Stimulated activated naive CD8-positive, alpha-beta T cell treated with anti-CD3 and anti-CD28 coated beads, Interleukin-15, Interleukin-2, amounts not matched to agents 100 ng/mL and 50 ng/mL, for 24 hours (primary cell): ENCODE data around the gene DPY19L1.
A peak's percentile ranks its signal among the peaks of the same experiment; 100 is the strongest.
"Not testable (repeated sequence)": the region's sequence is repeated elsewhere in the genome, so short reads cannot be mapped to it uniquely, and the experiment has no call there.

Experiments
- H3K27ac Mint-ChIP-seq: one replicate; pipeline ENCODE4 v1.8.0; 2021; ENCODE audit warnings: mild to moderate bottlenecking, mixed read lengths
- H3K27me3 Mint-ChIP-seq: one replicate; pipeline ENCODE4 v1.8.0; 2021; ENCODE audit warnings: mixed read lengths
- H3K36me3 Mint-ChIP-seq: one replicate; pipeline ENCODE4 v1.8.0; 2021; ENCODE audit warnings: low read depth, mixed read lengths
- H3K4me1 Mint-ChIP-seq: one replicate; pipeline ENCODE4 v1.8.0; 2021; ENCODE audit warnings: low read depth, mixed read lengths
- H3K4me3 Mint-ChIP-seq: one replicate; pipeline ENCODE4 v1.8.0; 2021; ENCODE audit warnings: mild to moderate bottlenecking, mixed read lengths
- H3K9me3 Mint-ChIP-seq: one replicate; pipeline ENCODE4 v1.8.0; 2021; ENCODE audit warnings: mixed read lengths

DPY19L1 gene

DNA sequence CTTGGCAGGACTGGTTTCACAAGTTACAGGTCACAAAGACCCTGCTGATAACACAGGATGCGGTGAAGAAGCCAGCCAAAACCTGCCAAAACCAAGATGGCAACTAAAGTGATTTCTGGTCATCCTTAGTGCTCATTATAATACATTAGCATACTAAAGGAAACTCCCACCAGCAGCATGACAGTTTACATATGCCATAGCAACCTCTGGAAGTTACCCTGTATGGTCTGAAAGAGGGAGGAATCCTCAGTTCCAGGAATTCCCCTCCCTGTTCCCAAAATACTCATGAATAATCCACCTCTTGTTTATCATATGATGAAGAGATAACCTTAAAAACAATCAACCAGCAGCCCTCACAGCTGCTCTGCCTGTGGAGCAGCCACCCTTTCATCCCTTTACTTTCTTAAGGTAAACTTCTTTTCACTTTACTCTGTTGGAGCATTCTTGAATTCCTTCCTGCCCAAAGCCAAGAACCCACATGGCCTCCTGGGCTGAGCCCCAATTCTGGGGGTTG, 21.9 kb downstream of the DPY19L1 start:
- Mint-ChIP-seq H3K27me3 (no peaks in the 10 kb centered on the region), H3K4me1 (no peaks in the 10 kb centered on the region), H3K36me3 (peaks cover 31% of the 10 kb centered on the region), H3K27ac (no peak overlapping the region), H3K9me3 (no peaks in the 10 kb centered on the region), H3K4me3 (no peak overlapping the region)

DNA sequence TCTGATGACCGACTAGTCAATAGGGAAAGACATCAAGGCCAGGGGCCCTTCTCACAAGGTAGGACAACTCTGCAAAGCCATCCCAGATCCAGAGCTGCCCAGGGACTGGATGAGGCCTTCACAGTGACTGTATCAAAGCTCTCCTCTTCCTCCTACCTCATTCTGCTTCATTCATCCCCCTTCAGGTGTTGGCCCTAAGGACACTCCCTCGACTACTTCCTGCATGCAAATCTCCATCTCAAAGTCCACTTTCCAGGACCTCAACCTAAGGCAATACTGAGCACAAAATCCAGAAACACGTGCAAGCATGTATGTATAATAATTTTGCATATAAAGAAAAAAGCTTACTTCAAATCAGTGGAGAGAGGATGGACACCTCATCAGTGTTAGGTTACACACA, 25.1 kb downstream of the DPY19L1 start:
- H3K36me3 Mint-ChIP-seq = peaks cover 31% of the 10 kb centered on the region
- no peaks in the 10 kb centered on the region for H3K4me1 Mint-ChIP-seq
- no peaks in the 10 kb centered on the region for H3K9me3 Mint-ChIP-seq
- H3K27me3 Mint-ChIP-seq = no peaks in the 10 kb centered on the region
- no peak overlapping the region for H3K4me3 Mint-ChIP-seq
- H3K27ac Mint-ChIP-seq = no peak overlapping the region

GRCh38 chr7:35011085-35011484, 26.2 kb downstream of the DPY19L1 start:
- no peaks in the 10 kb centered on the region for H3K4me1 Mint-ChIP-seq
- H3K9me3 Mint-ChIP-seq = no peaks in the 10 kb centered on the region
- peaks cover 20% of the 10 kb centered on the region for H3K36me3 Mint-ChIP-seq
- no peaks in the 10 kb centered on the region for H3K27me3 Mint-ChIP-seq
- H3K4me3 Mint-ChIP-seq = no peak overlapping the region
- H3K27ac Mint-ChIP-seq = no peak overlapping the region

DNA sequence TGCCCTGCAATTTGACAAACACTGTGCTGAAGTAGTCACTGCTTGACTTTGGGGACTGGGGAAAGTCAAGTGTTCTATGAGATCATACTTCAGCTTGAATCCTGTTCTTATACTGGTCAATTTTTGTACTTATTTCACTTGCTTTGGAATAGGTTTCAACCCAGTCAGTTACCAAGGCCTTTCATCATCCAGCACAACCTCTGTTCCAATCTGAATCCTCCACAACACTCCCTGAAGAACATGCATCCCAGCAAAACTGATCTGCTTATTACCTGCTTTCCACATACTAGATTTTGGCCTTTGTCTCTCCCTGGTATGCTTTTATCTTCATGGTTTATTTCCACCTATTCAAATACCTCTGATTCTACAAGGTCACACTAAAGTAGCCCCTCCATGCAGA, 29.5 kb downstream of the DPY19L1 start:
- H3K27me3 Mint-ChIP-seq = no peaks in the 10 kb centered on the region
- H3K36me3 Mint-ChIP-seq = peaks cover 12% of the 10 kb centered on the region
- no peak overlapping the region for H3K27ac Mint-ChIP-seq

DNA sequence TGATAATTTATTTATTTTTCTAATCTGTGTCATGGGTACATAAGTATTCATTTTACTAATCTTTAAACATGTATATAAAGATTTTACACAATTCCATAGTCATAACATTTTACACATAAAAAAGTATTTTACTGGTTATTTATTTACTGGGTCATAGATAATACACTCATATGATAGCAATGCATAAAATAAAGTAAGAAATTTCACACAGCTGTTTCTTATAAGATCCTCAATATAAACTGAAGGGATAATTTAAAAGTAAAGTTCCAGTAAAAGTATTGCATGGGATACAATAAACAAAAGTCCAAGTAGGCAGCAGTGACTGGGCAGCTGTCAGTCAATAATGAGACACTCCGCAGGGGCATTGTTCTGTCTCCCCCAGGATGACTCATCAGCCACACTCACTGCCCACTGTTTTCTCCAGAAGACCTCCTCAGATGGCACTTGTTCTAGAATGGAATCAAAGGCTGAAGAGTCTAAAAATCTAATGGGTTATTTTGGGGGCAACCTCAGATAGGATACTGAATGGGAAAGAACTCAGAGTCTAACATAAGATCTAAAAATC, 32.7 kb downstream of the DPY19L1 start:
- Mint-ChIP-seq H3K27ac (no peak overlapping the region), H3K4me3 (no peak overlapping the region), H3K9me3 (no peaks in the 10 kb centered on the region), H3K36me3 (peaks cover 13% of the 10 kb centered on the region), H3K27me3 (no peaks in the 10 kb centered on the region), H3K4me1 (no peaks in the 10 kb centered on the region)

More for the DNA sequence above, 29.5 kb downstream of the DPY19L1 start:
- Mint-ChIP-seq H3K4me1 (no peaks in the 10 kb centered on the region), H3K4me3 (no peak overlapping the region), H3K9me3 (no peaks in the 10 kb centered on the region)

- H3K27ac Mint-ChIP-seq = no peak overlapping the region
Measured at GRCh38 chr7:35003679-35004303, 33.5 kb downstream of the DPY19L1 start.

DNA sequence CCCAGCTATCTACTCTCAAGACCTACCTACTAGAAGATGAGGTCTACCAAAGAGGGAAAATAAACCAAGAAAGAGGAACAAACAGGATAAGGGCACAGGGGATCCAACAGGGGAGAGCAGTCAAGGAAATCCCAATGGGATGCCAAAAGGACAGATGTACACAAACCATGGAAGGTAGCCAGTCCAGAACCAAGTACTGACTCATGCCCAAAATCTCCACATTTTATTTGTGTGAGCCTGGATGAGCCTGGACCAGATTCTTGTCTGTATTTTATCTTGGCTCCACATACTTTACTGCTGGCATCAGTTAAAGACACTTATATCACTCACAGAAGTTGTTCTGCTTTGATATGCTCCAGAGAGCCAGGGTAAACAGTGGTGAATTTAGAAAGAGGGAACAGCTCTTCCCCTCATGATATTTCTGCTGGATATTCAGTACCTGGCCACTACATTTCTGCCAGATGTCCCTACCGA, 34.1 kb downstream of the DPY19L1 start:
- not testable (repeated sequence) for H3K27me3 Mint-ChIP-seq, H3K9me3 Mint-ChIP-seq, H3K4me3 Mint-ChIP-seq, H3K27ac Mint-ChIP-seq, H3K4me1 Mint-ChIP-seq
- H3K36me3 Mint-ChIP-seq = peaks cover 13% of the 10 kb centered on the region

More at GRCh38 chr7:35003679-35004303, 33.5 kb downstream of the DPY19L1 start:
- Mint-ChIP-seq H3K36me3 (peaks cover 13% of the 10 kb centered on the region), H3K4me1 (no peaks in the 10 kb centered on the region), H3K27me3 (no peaks in the 10 kb centered on the region), H3K4me3 (no peak overlapping the region), H3K9me3 (no peaks in the 10 kb centered on the region)

DNA sequence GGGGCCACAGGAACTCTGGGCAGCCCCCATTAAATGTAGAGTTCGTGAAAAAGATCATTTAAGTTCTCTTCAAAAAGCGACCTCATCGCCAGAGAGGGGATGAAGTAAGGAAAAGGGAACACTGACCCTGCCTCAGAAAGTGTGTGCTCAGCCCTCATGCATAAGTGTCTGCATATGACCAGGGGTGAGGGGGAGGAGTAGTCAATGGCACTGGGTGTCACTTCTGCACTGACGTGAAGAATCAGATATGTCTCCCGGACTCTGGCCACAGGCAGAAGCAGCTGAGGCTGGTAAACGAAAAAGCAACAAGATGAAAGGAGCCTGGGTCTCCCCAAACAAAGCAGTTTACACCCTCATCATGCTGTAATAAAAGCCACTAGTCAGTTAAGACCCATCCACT, 39.0 kb downstream of the DPY19L1 start:
- not testable (repeated sequence) for H3K27ac Mint-ChIP-seq, H3K27me3 Mint-ChIP-seq, H3K4me3 Mint-ChIP-seq, H3K4me1 Mint-ChIP-seq, H3K9me3 Mint-ChIP-seq
- H3K36me3 Mint-ChIP-seq = peaks cover 15% of the 10 kb centered on the region

GRCh38 chr7:34996423-34997090, 40.7 kb downstream of the DPY19L1 start:
- not testable (repeated sequence) for H3K4me3 Mint-ChIP-seq, H3K27me3 Mint-ChIP-seq, H3K36me3 Mint-ChIP-seq, H3K9me3 Mint-ChIP-seq, H3K27ac Mint-ChIP-seq
- peaks cover 16% of the 10 kb centered on the region for H3K4me1 Mint-ChIP-seq

DNA sequence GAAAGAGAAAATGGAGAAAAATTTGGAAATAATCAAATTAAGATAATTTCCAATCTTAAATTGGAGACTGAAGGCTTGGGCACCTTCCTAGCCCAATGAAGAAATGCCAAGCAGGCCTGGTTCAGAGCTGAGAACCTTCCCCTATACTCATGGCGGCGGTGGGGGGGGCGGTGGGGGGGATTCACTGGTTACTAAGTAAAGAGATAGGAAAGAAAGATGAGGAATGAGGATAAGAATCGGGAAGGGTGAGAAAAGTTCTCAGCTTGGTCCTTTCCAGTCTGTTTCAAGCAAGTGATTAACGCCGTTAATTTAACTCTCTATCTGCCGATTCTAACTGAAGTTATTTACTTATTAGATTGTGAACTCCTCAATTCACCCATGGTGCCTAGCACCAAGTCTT, 41.5 kb downstream of the DPY19L1 start:
- Mint-ChIP-seq H3K27ac (no peak overlapping the region), H3K27me3 (no peaks in the 10 kb centered on the region), H3K4me3 (no peak overlapping the region), H3K9me3 (no peaks in the 10 kb centered on the region), H3K36me3 (peaks cover 8% of the 10 kb centered on the region), H3K4me1 (peaks cover 23% of the 10 kb centered on the region)

DNA sequence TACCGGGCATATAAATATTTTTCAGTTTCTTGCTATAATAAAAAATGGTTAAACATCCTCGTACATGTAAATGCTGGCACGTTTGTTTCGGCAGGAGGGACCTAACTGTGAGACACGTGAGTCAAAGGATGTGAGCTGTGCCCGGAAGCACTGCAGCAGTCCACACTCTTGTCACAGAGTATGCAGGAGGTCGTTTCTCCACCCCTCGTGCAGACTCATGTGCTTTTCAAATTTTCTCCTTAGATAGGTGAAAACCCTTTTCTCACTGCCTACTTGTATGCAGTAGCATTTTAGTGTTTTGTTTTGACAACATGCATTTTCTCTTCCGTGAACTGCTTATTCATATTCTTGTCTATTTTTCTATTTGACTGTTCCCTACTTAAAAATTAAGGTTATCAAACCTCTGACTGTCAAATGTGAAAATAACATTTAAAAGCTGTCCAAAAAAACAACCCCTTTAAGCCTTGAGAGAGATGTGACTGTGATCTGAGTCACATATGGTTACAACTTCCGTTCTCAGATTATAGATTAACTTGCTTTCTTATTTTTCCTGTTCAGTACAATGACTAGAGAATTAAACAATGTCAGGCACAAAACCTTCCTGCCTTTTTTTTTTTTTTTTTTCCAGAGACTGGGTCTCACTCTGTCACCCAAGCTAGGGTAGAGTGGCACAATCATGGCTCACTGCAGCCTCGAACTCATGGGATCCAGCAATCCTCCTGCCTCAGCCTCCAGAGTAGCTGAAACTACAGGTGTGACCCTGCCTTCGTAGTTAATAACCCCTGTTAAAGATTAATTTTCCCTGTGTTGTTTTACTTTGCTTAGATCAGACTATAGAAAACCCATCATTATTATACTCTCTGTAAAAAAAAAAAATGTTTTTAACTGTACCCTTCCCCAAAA, 45.1 kb downstream of the DPY19L1 start:
- H3K27me3 Mint-ChIP-seq = no peaks in the 10 kb centered on the region
- H3K27ac Mint-ChIP-seq = peak overlapping the region; percentile 70
- H3K36me3 Mint-ChIP-seq = peaks cover 3% of the 10 kb centered on the region
- no peak overlapping the region for H3K4me3 Mint-ChIP-seq
- H3K9me3 Mint-ChIP-seq = no peaks in the 10 kb centered on the region
- peaks cover 25% of the 10 kb centered on the region for H3K4me1 Mint-ChIP-seq

DNA sequence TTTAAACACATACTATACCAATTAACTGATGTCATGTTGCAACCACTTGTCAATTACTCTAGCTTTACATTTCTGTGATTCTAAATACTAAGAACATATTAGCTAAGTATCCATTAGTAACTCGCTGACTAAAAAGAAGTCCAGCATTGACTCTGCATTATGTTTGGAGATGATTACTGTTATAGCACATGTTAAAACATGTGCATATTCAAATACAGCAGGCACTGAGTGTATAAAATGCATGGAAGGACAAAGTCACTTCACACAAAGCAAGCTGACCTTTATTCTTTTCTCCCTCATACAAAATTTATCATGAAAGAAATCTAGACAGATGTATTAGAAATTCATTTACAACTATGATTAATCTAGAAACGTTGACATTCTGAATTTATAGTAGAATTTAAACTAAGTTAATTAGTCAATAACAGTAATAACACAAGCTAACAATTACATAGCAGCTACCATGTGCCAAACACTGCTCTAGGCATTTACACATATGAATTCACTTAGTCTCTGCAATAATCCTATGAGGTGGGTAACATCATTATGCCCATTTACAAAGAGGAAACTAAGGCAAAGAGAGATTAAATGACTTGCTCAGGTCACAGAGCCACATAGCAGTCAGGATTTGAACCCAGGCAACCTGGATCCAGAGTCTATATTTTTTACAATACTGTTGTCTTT, 48.7 kb downstream of the DPY19L1 start:
- peaks cover 25% of the 10 kb centered on the region for H3K4me1 Mint-ChIP-seq
- H3K27me3 Mint-ChIP-seq, H3K36me3 Mint-ChIP-seq, H3K9me3 Mint-ChIP-seq, H3K27ac Mint-ChIP-seq, H3K4me3 Mint-ChIP-seq: not testable (repeated sequence)

DNA sequence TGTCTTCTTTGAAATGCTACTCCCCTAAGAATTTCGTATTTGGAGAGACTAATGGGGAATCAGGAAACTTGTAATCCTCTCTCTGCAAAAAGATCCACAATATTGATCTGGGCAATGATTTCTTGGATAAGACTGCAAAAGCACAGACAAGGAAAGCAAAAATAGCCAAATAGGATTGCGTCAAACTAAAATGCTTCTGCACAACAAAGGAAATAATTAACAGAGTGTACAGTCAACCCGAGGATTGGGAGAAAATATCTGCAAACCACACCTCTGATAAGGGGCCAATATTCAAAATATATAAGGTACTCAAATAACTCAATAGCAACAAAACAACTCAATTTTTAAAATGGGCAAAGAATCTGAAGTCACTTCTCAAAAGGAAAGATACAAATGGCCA, 52.1 kb downstream of the DPY19L1 start:
- H3K9me3 Mint-ChIP-seq, H3K4me1 Mint-ChIP-seq, H3K27me3 Mint-ChIP-seq, H3K27ac Mint-ChIP-seq, H3K4me3 Mint-ChIP-seq, H3K36me3 Mint-ChIP-seq: not testable (repeated sequence)

GRCh38 chr7:34984140-34984539, 53.1 kb downstream of the DPY19L1 start:
- H3K27me3 Mint-ChIP-seq, H3K4me1 Mint-ChIP-seq, H3K27ac Mint-ChIP-seq, H3K36me3 Mint-ChIP-seq, H3K4me3 Mint-ChIP-seq, H3K9me3 Mint-ChIP-seq: not testable (repeated sequence)
